NOMO-1 treated with dmso at 0.1 percent for 144 hours (cell line): ENCODE results near the gene WNT16.
"Not testable (repeated sequence)": the region's sequence is repeated elsewhere in the genome, so short reads cannot be mapped to it uniquely, and the experiment has no call there.

Source experiments
- DNase-seq: peaks from one replicate; lab custom pipeline; 2025; ENCODE audit not compliant: unreplicated experiment; lab: John Stamatoyannopoulos, UW

The WNT16 gene

GRCh38 chr7:121305109-121305508 lies 23.7 kb upstream of the WNT16 start:
- no peak for DNase-seq

DNA sequence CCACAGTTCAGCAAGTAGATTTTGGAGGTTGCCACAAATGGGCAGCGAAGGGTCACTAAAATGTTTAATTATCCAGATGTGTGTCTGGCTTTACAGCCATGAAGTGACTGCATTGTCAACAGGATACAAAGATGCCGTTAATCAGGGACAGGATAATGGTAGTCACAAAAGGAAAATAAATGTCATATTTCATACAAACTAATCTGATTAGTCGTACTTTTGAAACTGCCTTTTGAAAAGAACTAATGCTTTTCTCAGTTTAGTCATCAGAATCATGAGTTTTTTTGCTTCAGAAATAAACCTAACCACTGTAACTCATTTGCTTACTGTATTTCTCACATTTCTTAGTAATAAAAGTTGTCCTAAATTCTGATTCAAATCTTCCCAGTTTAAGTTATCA lies 22.2 kb upstream of the WNT16 start:
- DNase-seq = no peak

DNA sequence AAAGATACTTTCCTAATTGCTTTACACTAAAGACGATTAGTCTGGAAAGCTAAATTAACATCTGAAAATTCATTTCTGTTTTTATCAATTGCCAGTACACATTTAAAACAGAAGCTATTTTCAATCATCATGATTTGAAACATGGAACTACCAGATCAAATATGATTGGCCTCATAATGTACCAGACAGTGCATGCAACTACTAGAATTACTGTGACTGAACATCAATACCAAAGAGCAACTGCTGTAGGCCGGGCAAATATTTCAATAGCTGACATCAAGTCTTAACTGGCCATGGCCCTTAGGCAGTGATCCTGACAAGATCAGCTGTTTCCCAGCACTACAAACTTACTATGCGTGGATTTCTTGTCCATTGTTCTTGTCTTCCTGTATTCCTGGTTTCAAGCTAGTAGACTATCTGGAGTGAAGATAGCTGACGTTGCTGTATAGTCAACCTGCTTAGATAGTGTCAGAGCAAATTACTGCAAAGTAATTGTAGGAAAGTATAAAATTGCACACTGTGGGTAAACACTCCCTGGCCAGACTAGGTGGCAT lies 21.7 kb upstream of the WNT16 start:
- no peak for DNase-seq

GRCh38 chr7:121313220-121313792 lies 15.5 kb upstream of the WNT16 start:
- DNase-seq = no peak

DNA sequence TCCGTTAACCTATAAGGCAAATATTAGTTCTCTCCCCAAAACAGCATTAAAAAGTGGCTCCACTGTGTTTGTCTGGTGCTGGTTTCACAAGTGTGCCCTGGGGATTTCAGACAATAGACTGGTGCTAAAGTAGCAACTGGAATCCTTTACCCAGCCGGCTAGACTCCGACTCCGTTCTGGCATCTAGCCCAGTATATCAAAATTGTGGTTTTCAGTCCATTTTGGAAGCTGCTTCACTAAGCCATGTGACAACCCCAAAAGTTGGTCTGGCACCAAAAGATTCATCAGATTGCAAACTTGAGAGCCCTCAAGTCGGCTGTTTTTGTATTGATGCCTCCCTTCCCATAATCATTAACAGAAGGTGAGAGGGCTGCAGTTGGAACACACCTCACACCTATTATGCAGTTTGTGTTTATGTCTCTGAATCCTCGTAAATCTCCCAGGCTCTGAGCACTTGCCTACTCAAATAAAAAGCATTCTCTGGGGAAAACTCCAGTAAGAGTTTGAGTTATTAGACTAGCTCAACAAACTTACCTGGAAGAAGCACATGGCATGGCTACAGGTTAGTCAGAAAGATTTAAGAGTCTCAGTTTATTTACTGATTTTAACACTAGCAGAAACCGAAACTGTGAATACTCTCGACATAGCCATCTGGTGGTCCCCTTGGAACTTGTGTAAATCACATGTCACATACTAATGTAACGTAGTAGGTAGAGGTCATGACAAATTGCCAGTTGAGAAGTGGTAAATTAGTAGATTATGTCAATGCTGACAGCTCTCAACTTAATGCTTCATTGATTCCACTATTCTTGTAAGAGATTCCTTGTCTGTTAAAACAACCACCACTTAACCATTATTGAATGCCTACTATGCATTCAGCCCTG lies 14.8 kb upstream of the WNT16 start:
- DNase-seq = no peak

GRCh38 chr7:121315170-121315569 lies 13.6 kb upstream of the WNT16 start:
- not testable (repeated sequence) for DNase-seq

DNA sequence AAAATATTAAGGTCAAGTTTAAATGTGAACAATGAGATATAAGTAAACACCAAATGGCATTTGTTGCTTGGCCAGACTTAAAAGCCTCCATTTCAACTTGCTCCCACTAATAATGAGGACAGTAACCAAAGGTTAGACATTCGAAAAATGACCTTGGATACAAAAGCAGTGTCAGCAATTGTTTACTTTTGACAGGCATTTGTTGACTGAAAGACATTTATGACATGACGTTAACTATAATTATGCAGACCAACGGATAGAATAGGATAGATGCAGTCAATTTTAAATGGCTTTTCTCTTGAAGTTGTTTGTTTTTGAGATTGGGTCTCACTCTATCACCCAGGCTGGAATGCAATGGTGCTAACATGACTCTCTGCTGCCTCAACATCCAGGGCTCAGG lies 6.3 kb upstream of the WNT16 start:
- DNase-seq = no peak

DNA sequence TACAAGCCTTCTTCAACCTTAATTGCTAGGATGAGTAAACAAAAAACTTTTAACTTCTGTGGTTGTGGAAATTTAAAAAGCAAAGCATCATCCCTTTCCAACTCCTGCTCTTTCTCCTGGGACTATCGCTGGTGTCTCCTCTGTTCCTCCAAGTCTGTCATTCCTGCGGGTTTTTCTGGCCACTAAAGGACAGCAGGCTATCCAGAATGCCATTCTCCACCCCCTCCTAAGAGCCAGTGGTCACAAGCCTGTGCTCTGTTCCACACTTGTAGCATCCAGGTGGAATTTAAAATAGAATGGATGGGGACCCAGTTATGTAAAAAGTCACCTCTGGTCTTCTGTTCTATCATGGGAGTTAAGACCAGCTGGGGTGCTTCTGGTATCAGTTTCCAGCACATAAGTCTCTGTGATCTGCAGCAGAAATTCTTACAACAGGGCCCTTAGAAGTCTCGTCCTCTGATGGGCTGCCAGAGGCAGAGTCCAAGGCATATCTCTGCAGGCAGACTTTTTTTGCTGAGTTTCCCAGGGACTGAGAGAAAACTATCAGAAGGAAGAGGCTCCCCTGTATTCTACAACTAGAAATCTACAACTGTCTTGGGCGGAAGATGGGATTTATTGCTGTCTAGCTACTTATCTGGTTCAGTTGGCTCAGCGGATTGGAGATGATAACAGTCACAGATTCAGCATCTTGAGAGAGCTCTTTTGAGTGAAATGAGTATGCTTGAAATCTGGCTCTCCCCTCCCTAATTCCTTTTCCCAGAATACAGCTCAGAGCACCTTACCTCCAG lies 5.1 kb upstream of the WNT16 start:
- no peak for DNase-seq

- no peak for DNase-seq
Measured at GRCh38 chr7:121327671-121328070, 1.1 kb upstream of the WNT16 start.

GRCh38 chr7:121329191-121330052 lies 622 bp downstream of the WNT16 start:
- DNase-seq = no peak

DNA sequence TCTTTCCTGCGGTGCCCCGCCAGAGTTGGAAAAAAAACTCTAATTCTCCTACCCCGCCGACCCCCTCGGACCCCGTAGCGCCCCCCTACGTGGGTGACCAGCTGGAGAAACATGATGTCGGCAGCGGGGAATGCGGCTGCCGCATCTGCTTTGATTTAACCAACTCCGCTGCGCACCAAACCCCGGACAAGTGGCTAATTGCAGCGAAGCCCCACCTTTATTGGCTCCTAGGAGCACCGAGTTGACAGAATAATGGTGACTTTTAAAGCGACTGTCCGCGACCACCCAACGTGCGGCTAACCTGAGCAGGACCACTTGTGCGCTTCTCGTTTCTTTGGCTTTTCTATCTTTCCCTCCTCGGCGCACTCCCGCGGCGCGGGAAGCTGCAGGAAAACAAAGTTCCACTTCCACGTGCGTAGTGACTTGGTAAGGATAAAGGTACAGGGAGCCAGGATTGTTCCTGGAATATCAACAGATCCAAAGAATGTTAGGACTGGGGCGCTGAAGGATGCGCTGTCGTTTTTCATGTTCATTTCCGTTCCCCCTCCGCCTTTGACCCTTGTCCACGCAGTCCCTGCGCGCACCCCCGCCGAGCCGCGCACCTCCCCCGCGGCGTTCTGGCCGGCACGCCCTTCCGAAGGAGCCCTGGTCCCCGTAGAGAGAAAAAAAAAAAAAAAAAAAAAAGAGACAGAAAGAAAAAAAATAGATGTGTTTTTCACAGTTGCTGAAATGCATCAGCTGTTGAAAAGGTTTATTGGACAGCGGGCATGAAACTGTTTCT lies 1.4 kb downstream of the WNT16 start:
- no peak for DNase-seq

DNA sequence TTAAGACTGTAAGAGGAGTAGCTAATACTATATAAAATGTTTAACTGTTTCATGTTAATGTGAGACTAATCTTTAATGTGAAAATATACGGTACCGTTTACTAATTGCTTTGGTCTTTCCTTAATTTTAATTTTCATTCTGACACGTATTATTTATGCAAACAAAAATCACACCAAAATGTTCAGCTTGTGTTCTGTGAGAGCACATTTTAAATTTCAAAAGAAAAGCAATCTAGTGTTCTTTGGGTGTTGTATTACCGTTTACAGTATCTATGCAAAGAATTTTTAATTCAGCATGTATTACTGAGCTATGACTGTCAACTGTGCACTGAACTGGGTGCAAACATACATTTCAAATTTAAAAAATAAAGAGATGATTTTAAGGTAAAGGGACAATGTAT lies 2.2 kb downstream of the WNT16 start:
- no peak for DNase-seq

DNA sequence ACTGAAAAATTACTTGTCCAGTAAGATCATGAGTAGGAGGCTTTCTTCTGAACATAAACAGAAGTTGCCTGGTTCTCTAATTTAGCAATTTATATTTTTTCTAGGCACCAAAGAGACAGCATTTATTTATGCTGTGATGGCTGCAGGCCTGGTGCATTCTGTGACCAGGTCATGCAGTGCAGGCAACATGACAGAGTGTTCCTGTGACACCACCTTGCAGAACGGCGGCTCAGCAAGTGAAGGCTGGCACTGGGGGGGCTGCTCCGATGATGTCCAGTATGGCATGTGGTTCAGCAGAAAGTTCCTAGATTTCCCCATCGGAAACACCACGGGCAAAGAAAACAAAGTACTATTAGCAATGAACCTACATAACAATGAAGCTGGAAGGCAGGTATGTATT lies 2.8 kb downstream of the WNT16 start:
- DNase-seq = no peak

- no peak for DNase-seq
Measured at GRCh38 chr7:121334376-121334775, 5.6 kb downstream of the WNT16 start.

- DNase-seq = no peak
Measured at GRCh38 chr7:121334875-121335648, 6.3 kb downstream of the WNT16 start.

DNA sequence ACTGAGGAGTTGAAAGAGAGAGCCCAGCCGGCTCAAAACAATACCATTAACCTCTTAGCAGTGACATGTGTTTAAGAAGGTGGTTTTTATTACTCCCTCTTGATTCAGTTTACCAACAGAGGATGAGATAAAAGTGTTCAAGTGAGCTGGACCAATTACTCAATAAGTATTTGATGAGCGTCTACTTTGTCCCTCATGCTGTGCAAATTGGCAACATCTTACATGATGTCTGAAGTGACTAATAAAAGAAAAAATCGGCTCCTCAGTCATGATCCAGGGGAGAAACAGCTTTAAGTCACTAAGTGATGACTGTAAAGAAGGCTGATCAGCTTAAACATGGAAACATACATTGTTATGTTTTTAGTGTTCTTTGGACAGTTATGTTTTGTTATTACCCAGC lies 7.8 kb downstream of the WNT16 start:
- no peak for DNase-seq

DNA sequence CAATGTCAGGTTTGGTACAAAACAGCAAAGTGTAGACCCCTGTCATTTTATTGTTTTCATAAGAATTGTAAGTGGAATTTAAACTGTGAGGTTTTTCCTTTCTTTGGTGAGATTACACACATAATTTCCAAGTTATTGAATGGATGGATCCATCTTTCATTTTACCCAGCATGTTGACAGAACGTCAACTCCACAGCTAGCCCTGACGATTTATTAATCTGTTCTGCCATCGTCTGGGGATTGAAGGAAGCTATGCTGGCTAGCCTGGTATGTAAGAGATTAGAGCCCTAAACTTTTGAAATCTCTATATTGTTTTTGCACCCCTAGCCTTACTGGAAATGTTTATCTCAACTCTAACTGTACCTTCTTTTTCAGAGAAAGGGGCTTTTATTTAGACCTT lies 8.6 kb downstream of the WNT16 start:
- no peak for DNase-seq

GRCh38 chr7:121339082-121339481 lies 10.3 kb downstream of the WNT16 start:
- DNase-seq = no peak

- DNase-seq = no peak
Measured at GRCh38 chr7:121341933-121342332, 13.1 kb downstream of the WNT16 start.
